ENCODE results near the gene RPL31.

Gene RPL31

GRCh38 chr2:101038455-101039255 is 36.6 kb downstream of the RPL31 start:
- TF ChIP-seq CTCF (IDR thresholded peaks at IDR 0.05; ENCODE audit: low read depth, low read length, poor library complexity, severe bottlenecking) (peak; percentile 63), EZH2phosphoT487 (IDR thresholded peaks at IDR 0.05; ENCODE audit: borderline replicate concordance, low read length) (no peak)
- Histone ChIP-seq H4K20me1 (ENCODE audit: control insufficient read depth, insufficient read depth, low read depth, low read length) (no peaks in the 10 kb centered on the region), H3K79me2 (ENCODE audit: control insufficient read depth, low read length) (no peaks in the 10 kb centered on the region), H3K9me3 (ENCODE audit: control insufficient read depth, insufficient read depth, low read length) (no peaks in the 10 kb centered on the region), H3K4me3 (ENCODE audit: low read length) (no peak overlapping the region), H3K27me3 (ENCODE audit: control insufficient read depth, low read length) (0 out of 2 replicates have a peak, but pooled peaks cover 3% of the 10 kb centered on the region), H3K27ac (ENCODE audit: low read depth, low read length) (no peak overlapping the region), H3K4me1 (ENCODE audit: control insufficient read depth, low read length) (peaks cover 3% of the 10 kb centered on the region; the same call in 1 of the 2 replicates), H3K4me2 (ENCODE audit: low read length) (no peak overlapping the region), H3K9me2 (replicated peaks; ENCODE audit: control insufficient read depth, low read length) (no peaks in the 10 kb centered on the region), H3K36me3 (ENCODE audit: control insufficient read depth, low read length) (no peaks in the 10 kb centered on the region), H3F3A (ENCODE audit: control insufficient read depth, insufficient read depth) (no peaks in the 10 kb centered on the region)

DNA sequence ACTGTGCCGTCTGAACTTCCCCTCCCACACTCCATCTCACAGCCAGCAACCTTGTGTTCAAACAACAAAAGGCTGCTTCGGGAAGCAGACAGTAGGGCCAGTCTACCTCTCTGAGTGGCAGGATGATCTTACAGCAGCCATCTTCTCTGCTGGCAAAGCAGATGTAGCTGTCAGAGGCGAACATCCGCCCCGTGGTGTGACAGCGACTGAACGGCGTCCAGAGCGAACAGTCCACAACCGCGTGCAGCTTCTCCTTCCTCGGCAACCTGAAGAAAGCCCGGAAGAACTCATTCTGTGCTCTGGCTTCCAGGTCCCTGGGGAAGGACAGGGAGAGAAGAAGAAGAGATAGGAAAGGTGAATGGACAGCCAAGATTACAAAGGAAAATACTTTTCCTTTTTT is 38.0 kb downstream of the RPL31 start:
- peaks cover 3% of the 10 kb centered on the region; the same call in 1 of the 2 replicates for H3K4me1 ChIP-seq (ENCODE audit: control insufficient read depth, low read length)
- H4K20me1 ChIP-seq (ENCODE audit: control insufficient read depth, insufficient read depth, low read depth, low read length): no peaks in the 10 kb centered on the region
- H3K9me3 ChIP-seq (ENCODE audit: control insufficient read depth, insufficient read depth, low read length): no peaks in the 10 kb centered on the region
- TF ChIP-seq CTCF (IDR thresholded peaks at IDR 0.05; ENCODE audit: low read depth, low read length, poor library complexity, severe bottlenecking): no peak
- no peak for TF ChIP-seq EZH2phosphoT487 (IDR thresholded peaks at IDR 0.05; ENCODE audit: borderline replicate concordance, low read length)
- no peaks in the 10 kb centered on the region for H3F3A ChIP-seq (ENCODE audit: control insufficient read depth, insufficient read depth)
- H3K4me3 ChIP-seq (ENCODE audit: low read length): no peak overlapping the region
- H3K79me2 ChIP-seq (ENCODE audit: control insufficient read depth, low read length): no peaks in the 10 kb centered on the region
- 0 out of 2 replicates have a peak, but pooled peaks cover 3% of the 10 kb centered on the region for H3K27me3 ChIP-seq (ENCODE audit: control insufficient read depth, low read length)
- H3K27ac ChIP-seq (ENCODE audit: low read depth, low read length): no peak overlapping the region
- H3K36me3 ChIP-seq (ENCODE audit: control insufficient read depth, low read length): no peaks in the 10 kb centered on the region
- no peaks in the 10 kb centered on the region for H3K9me2 ChIP-seq (replicated peaks; ENCODE audit: control insufficient read depth, low read length)
- H3K4me2 ChIP-seq (ENCODE audit: low read length): no peak overlapping the region

GRCh38 chr2:101040761-101041160 is 38.7 kb downstream of the RPL31 start:
- Histone ChIP-seq H3K36me3 (ENCODE audit: control insufficient read depth, low read length) (no peaks in the 10 kb centered on the region), H3K27me3 (ENCODE audit: control insufficient read depth, low read length) (0 out of 2 replicates have a peak, but pooled peaks cover 3% of the 10 kb centered on the region), H4K20me1 (ENCODE audit: control insufficient read depth, insufficient read depth, low read depth, low read length) (no peaks in the 10 kb centered on the region), H3F3A (ENCODE audit: control insufficient read depth, insufficient read depth) (no peaks in the 10 kb centered on the region), H3K9me2 (replicated peaks; ENCODE audit: control insufficient read depth, low read length) (no peaks in the 10 kb centered on the region), H3K79me2 (ENCODE audit: control insufficient read depth, low read length) (no peaks in the 10 kb centered on the region), H3K4me2 (ENCODE audit: low read length) (no peak overlapping the region), H3K4me1 (ENCODE audit: control insufficient read depth, low read length) (peaks cover 3% of the 10 kb centered on the region; the same call in 1 of the 2 replicates), H3K9me3 (ENCODE audit: control insufficient read depth, insufficient read depth, low read length) (no peaks in the 10 kb centered on the region), H3K27ac (ENCODE audit: low read depth, low read length) (no peak overlapping the region), H3K4me3 (ENCODE audit: low read length) (no peak overlapping the region)
- TF ChIP-seq CTCF (IDR thresholded peaks at IDR 0.05; ENCODE audit: low read depth, low read length, poor library complexity, severe bottlenecking) (no peak), EZH2phosphoT487 (IDR thresholded peaks at IDR 0.05; ENCODE audit: borderline replicate concordance, low read length) (no peak)

Data from DOHH2 (cell line).